ENCODE results near the gene JARID2. TPM values are rescaled to one million over a fixed set of nuclear protein-coding genes. Genes with fewer than 3 reads are reported as not detected.
A peak's percentile ranks its signal among the peaks of the same experiment; 100 is the strongest.

The JARID2 gene
- total and polyA plus RNA-seq, 9 of the 15 experiments (the other 6 are each of a cell fraction or from before 2014, with no cell fraction given): 5.0 to 29.0 (median 15.6) TPM

DNA sequence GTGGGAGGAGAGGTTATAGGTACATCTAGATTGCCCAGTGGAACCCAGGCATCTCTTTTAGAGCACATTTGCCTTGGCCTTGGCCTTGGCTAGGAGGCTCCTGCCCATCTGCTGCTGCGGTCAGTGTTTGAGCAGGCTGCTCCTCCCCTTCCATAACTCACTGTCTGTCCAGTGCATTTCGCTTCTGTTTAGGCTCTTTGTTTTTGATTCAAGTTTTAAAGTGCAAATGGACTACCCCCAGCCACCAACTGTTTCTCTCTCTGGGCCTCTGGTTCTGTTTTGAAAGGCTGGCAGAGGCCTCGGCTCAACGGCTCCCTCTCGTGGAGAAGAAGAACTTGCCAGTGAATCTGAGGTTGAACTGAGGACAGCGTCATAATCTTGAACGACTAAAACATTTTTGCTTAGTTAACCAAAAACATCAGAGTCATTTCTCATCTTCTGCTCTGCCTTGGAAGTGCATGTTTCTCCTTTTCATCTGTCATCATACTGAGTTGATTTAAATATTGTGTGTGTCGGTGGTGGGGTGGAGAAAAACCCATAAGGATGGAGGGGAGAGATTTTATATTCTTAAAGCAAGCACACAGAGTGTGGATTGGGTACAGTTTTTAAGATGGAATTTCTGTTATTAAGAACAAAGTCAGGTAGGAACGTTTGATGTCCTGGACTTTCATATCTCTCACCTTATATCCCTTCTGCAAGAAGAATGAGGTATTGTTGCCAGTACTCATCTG lies 245.6 kb downstream of the JARID2 start (continued):
- TF ChIP-seq E2F1 (CRISPR knock-in tag; IDR thresholded peaks at IDR 0.05) (no peak), MLLT1 (IDR thresholded peaks at IDR 0.05) (no peak), ZNF324 (CRISPR knock-in tag; IDR thresholded peaks at IDR 0.05) (no peak), UBTF (IDR thresholded peaks at IDR 0.05; ENCODE audit: borderline replicate concordance in 1 of 2, low read depth in 2 of 2, low read length in 2 of 2) (no peak), NCOR1 (IDR thresholded peaks at IDR 0.05) (no peak), CAMTA2 (CRISPR knock-in tag; conservative IDR thresholded peaks at IDR 0.05) (no peak), DDX20 (tag; IDR thresholded peaks at IDR 0.05; ENCODE audit: low read depth) (no peak), FOS (IDR thresholded peaks at IDR 0.05; ENCODE audit: extremely low read depth, insufficient read length) (no peak), TSC22D4 (tag; IDR thresholded peaks at IDR 0.05) (no peak), ZNF445 (CRISPR knock-in tag; IDR thresholded peaks at IDR 0.05; ENCODE audit: low read depth) (no peak), ZNF592 (IDR thresholded peaks at IDR 0.05) (peak; percentile 32; the same call in 1 of the 2 replicates), TEAD4 (IDR thresholded peaks at IDR 0.05; ENCODE audit: low read length) (no peak), TEAD4 (CRISPR knock-in tag; IDR thresholded peaks at IDR 0.05; ENCODE audit: borderline replicate concordance) (no peak), FOXJ2 (tag; IDR thresholded peaks at IDR 0.05) (no peak), THRAP3 (IDR thresholded peaks at IDR 0.05; ENCODE audit: borderline replicate concordance) (no peak), ZC3H11A (IDR thresholded peaks at IDR 0.05; ENCODE audit: low read depth, low read length) (no peak)
- TF ChIP-seq, protein P1, sequence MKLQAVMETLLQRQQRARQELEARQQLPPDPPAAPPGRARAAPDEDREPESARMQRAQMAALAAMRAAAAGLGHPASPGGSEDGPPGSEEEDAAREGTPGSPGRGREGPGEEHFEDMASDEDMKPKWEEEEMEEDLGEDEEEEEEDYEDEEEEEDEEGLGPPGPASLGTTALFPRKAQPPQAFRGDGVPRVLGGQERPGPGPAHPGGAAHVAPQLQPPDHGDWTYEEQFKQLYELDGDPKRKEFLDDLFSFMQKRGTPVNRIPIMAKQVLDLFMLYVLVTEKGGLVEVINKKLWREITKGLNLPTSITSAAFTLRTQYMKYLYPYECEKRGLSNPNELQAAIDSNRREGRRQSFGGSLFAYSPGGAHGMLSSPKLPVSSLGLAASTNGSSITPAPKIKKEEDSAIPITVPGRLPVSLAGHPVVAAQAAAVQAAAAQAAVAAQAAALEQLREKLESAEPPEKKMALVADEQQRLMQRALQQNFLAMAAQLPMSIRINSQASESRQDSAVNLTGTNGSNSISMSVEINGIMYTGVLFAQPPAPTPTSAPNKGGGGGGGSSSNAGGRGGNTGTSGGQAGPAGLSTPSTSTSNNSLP (IDR thresholded peaks at IDR 0.05; ENCODE audit: borderline replicate concordance, low read depth, low read length): no peak

All from K562 (cell line).